Panc1 (cell line): ENCODE measurements around the gene NNT. TPM values are rescaled to one million over a fixed set of nuclear protein-coding genes. Genes with fewer than 3 reads are reported as not detected.

Source experiments
- ATAC-seq: fragments of 200-7000 bp; cut with Tn5 transposase; 2 replicates; pipeline ENCODE4 v1.9.1; 2020; ENCODE audit warnings: mild to moderate bottlenecking, moderate library complexity
- BruUV-seq: library from RNA; stranded (reverse); fragments of 400-500 nt; replicated peaks from 2 replicates; lab custom pipeline; 2021; lab: Mats Ljungman, UMichigan
- CTCF ChIA-PET: fragments of 300-600 bp; sonication (Branson Sonifier 250); formaldehyde crosslinking; loops from one replicate; lab custom pipeline; 2022; ENCODE audit warnings: antibody characterized with exemption; lab: Charles Lee
- POLR2A ChIA-PET: fragments of 300-600 bp; sonication (Branson Sonifier 250); formaldehyde crosslinking; loops from one replicate; lab custom pipeline; 2022; ENCODE audit warnings: antibody characterized with exemption; lab: Charles Lee
- DNase-seq: peaks from one replicate; pipeline ENCODE4 v3.0.0-alpha.2; 2010; ENCODE audit warnings: low read depth, low spot score
- H3K27ac ChIP-seq: 2 replicates; pipeline ENCODE4 v1.5.1; 2011; ENCODE audit warnings: mild to moderate bottlenecking, low read length, inconsistent platforms
- H3K27me3 ChIP-seq: fragments of 200-500 bp; sonication (Bioruptor generic); 2 replicates; pipeline ENCODE4 v1.6.0; 2014; ENCODE audit warnings: low read length, inconsistent platforms; ENCODE audit not compliant: control insufficient read depth, insufficient read depth
- H3K36me3 ChIP-seq: fragments of 200-500 bp; sonication (Bioruptor generic); 2 replicates; pipeline ENCODE4 v1.5.1; 2014; ENCODE audit warnings: inconsistent platforms, mild to moderate bottlenecking, low read length, moderate library complexity; ENCODE audit not compliant: control insufficient read depth, insufficient read depth
- H3K4me1 ChIP-seq: 2 replicates; pipeline ENCODE4 v1.5.1; 2011; ENCODE audit warnings: inconsistent platforms, mild to moderate bottlenecking, low read length, moderate library complexity; ENCODE audit not compliant: control insufficient read depth, insufficient read depth
- H3K4me3 ChIP-seq, 2 experiments: 2 replicates each; pipeline ENCODE4 v1.5.1; 2011 to 2012; ENCODE audit warnings: low read depth in 2 of 2, low read length in 2 of 2, mild to moderate bottlenecking in 2 of 2, inconsistent platforms in 1 of 2, moderate library complexity in 1 of 2
- H3K9me3 ChIP-seq: fragments of 200-500 bp; sonication (Bioruptor generic); 2 replicates; pipeline ENCODE4 v1.5.1; 2014; ENCODE audit warnings: low read depth, mild to moderate bottlenecking, inconsistent platforms, low read length, moderate library complexity; ENCODE audit not compliant: control insufficient read depth, insufficient read depth
- CTCF ChIP-seq: fragments of 450-650 bp; IDR thresholded peaks from 2 replicates; pipeline ENCODE4 v1.5.1; 2017; ENCODE audit warnings: mild to moderate bottlenecking
- POLR2AphosphoS5 ChIP-seq: IDR thresholded peaks from 2 replicates; pipeline ENCODE4 v1.6.1; 2012; ENCODE audit warnings: mild to moderate bottlenecking, low read depth, low read length, moderate library complexity
- REST ChIP-seq, 2 experiments: IDR thresholded peaks; 2 replicates each; pipeline ENCODE4 v1.6.1; 2011 to 2012; ENCODE audit warnings: low read depth in 2 of 2, control low read depth in 1 of 2, low read length in 1 of 2, mild to moderate bottlenecking in 1 of 2, moderate library complexity in 1 of 2; ENCODE audit not compliant: insufficient read depth in 1 of 2
- SIN3A ChIP-seq: IDR thresholded peaks from 2 replicates; pipeline ENCODE4 v1.6.1; 2012; ENCODE audit warnings: low read depth, mild to moderate bottlenecking, low read length, moderate library complexity, borderline replicate concordance; ENCODE audit not compliant: insufficient read depth
- TCF7L2 ChIP-seq: IDR thresholded peaks from 2 replicates; pipeline ENCODE4 v1.6.1; 2011; ENCODE audit warnings: mild to moderate bottlenecking, low read depth, low read length, inconsistent platforms
- in situ Hi-C: cut with HindIII; loops from 2 replicates; pipeline ENCODE4 v1.10.0; 2016; ENCODE audit warnings: low sequenced_read_pairs, low pct_unique_long_range_greater_than_20kb
- intact Hi-C: fragments of 100-400 bp; cut with micrococcal nuclease; formaldehyde crosslinking; loops from one replicate; pipeline ENCODE4 v1.10.0; 2022; ENCODE audit not compliant: unreplicated experiment
- total RNA-seq: library from RNA; stranded (reverse); gene quantifications from one replicate; pipeline ENCODE4 v1.2.1, GENCODE V29; 2021; ENCODE audit not compliant: unreplicated experiment

NNT gene
- total RNA-seq, 1 experiment from 2014 or later, result 78.7 TPM

DNA sequence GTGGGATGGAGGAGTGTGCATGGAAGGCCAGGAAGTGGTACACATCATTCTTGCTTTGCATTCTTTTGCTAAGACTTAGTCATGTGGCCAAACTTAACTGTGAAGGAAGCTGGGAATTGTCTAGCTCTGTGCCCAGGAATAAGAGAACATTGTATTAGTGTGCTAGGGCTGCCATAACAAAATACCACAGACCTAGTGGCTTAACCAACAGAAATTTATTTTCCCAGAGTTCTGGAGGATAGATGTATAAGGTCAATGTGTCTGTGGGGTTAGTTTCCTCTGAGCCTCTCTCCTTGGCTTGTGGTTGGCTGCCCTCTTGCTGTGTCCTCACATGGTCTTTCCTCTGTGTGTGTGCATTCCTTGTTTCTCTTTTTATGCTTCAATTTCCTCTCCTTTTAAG lies 32.4 kb downstream of the NNT start:
- Histone ChIP-seq H3K4me3 (no peak overlapping the region), H3K27ac (no peak overlapping the region), H3K27me3 (no peaks in the 10 kb centered on the region), H3K4me1 (no peaks in the 10 kb centered on the region), H3K36me3 (no peaks in the 10 kb centered on the region), H3K9me3 (no peaks in the 10 kb centered on the region)
- intact Hi-C loops, result no loop called here
- BruUV-seq, result no TSS peak
- DNase-seq (no peak), ATAC-seq (no peak)
- ChIA-PET CTCF (no interaction called here), POLR2A (no interaction called here)
- TF ChIP-seq SIN3A, result no peak
- no peak for TF ChIP-seq CTCF
- no peak for TF ChIP-seq REST (IDR thresholded peaks at IDR 0.05; ENCODE audit: insufficient read depth in 1 of 2, low read depth in 2 of 2, low read length in 1 of 2)
- TF ChIP-seq POLR2AphosphoS5, result no peak
- TF ChIP-seq TCF7L2, result no peak
- in situ Hi-C loops, result no loop called here

- in situ Hi-C loops, result no loop called here
These were observed 33.1 kb downstream of the NNT start for GRCh38 chr5:43636076-43636475.

More at GRCh38 chr5:43636076-43636475, 33.1 kb downstream of the NNT start:
- no TSS peak for BruUV-seq
- no peaks in the 10 kb centered on the region for H3K36me3 ChIP-seq
- POLR2A ChIA-PET, result no interaction called here
- intact Hi-C loops, result no loop called here
- no peaks in the 10 kb centered on the region for H3K4me1 ChIP-seq
- ATAC-seq, result no peak
- no peaks in the 10 kb centered on the region for H3K27me3 ChIP-seq
- CTCF ChIA-PET, result no interaction called here
- H3K4me3 ChIP-seq, result no peak overlapping the region
- no peak overlapping the region for H3K27ac ChIP-seq
- no peaks in the 10 kb centered on the region for H3K9me3 ChIP-seq
- DNase-seq, result no peak
- no peak for TF ChIP-seq REST (IDR thresholded peaks at IDR 0.05; ENCODE audit: insufficient read depth in 1 of 2, low read depth in 2 of 2, low read length in 1 of 2)
- no peak for TF ChIP-seq POLR2AphosphoS5
- TF ChIP-seq SIN3A, result no peak
- no peak for TF ChIP-seq CTCF
- TF ChIP-seq TCF7L2, result no peak
